HepG2 (cell line): Measurements from ENCODE around the gene SPN. TPM values are rescaled to one million over a fixed set of nuclear protein-coding genes. Genes with fewer than 3 reads are reported as not detected.
A peak's percentile ranks its signal among the peaks of the same experiment; 100 is the strongest.
"Not testable (repeated sequence)": the region's sequence is repeated elsewhere in the genome, so short reads cannot be mapped to it uniquely, and the experiment has no call there.

Experiments used
- ATAC-seq: fragments of 200-7000 bp; cut with Tn5 transposase; 3 replicates; pipeline ENCODE4 v1.9.1; 2020; ENCODE audit warnings: mild to moderate bottlenecking, moderate library complexity
- BruUV-seq: library from RNA; stranded (reverse); fragments of 400-500 nt; replicated peaks from 2 replicates; lab custom pipeline; 2021; lab: Mats Ljungman, UMichigan
- CTCF ChIA-PET: fragments of 300-600 bp; formaldehyde crosslinking; extraction: SDS; loops from one replicate; lab custom pipeline; 2021; ENCODE audit warnings: low total read pairs, inconsistent platforms, low intra/inter-chr PET ratio; lab: Yijun Ruan, JAX
- POLR2A ChIA-PET: fragments of 350-600 bp; sonication (Branson Sonifier 250); formaldehyde crosslinking; loops from one replicate; lab custom pipeline; 2020; ENCODE audit warnings: antibody characterized with exemption, inconsistent platforms; lab: Yijun Ruan, JAX
- DNase-seq: peaks from one replicate; pipeline ENCODE4 v3.0.0-alpha.2; 2015; ENCODE audit warnings: low spot score
- FAIRE-seq: peaks from 3 replicates; lab custom pipeline; 2011; peaks lifted over from hg19 to GRCh38; lab: Jason Lieb, UNC
- H2AFZ ChIP-seq: one replicate; pipeline ENCODE4 v1.6.1; 2011; ENCODE audit warnings: low read length, inconsistent platforms
- H3K27ac ChIP-seq: fragments of 300-600 bp; 3 replicates; pipeline ENCODE4 v1.8.0; 2011; ENCODE audit warnings: mixed run types, mild to moderate bottlenecking, mixed read lengths, low read length, inconsistent platforms; ENCODE audit not compliant: insufficient read depth; ENCODE audit errors: extremely low read length
- H3K27me3 ChIP-seq, 2 experiments: fragments of 200-600 bp in 1 of 2; 2 replicates in 1 of 2; 3 replicates in 1 of 2; pipeline versions ENCODE4 v1.6.0 to v1.8.0; 2011; ENCODE audit warnings: low read length in 2 of 2, mild to moderate bottlenecking in 2 of 2, moderate library complexity in 2 of 2, inconsistent platforms in 1 of 2; ENCODE audit not compliant: insufficient read depth in 2 of 2, control insufficient read depth in 1 of 2
- H3K36me3 ChIP-seq, 2 experiments: fragments of 200-600 bp in 1 of 2; replicated peaks in 1 of 2; 2 replicates in 1 of 2; 3 replicates in 1 of 2; pipeline versions ENCODE4 v1.5.1 to v1.8.0; 2011; ENCODE audit warnings: low read length in 2 of 2, inconsistent platforms in 1 of 2; ENCODE audit not compliant: insufficient read depth in 2 of 2, control insufficient read depth in 1 of 2
- H3K4me1 ChIP-seq: 2 replicates; pipeline ENCODE4 v1.5.1; 2012; ENCODE audit warnings: low read length, inconsistent platforms; ENCODE audit not compliant: insufficient read depth
- H3K4me2 ChIP-seq: 2 replicates; pipeline ENCODE4 v1.6.0; 2011; ENCODE audit warnings: low read depth, low read length, inconsistent platforms
- H3K4me3 ChIP-seq, 3 experiments: fragments of 200-600 bp in 1 of 3; sonication (generic), shearing (Covaris generic) in 1 of 3; replicated peaks in 1 of 3; 2 replicates each; pipeline ENCODE4 v1.5.1; 2011 to 2016; ENCODE audit warnings: low read length in 3 of 3, inconsistent platforms in 2 of 3, low read depth in 2 of 3, mild to moderate bottlenecking in 2 of 3, control low read depth in 1 of 3, mixed read lengths in 1 of 3; ENCODE audit not compliant: insufficient read depth in 1 of 3
- H3K79me2 ChIP-seq: one replicate; pipeline ENCODE4 v1.6.1; 2011; ENCODE audit warnings: low read length, inconsistent platforms; ENCODE audit not compliant: insufficient read depth
- H3K9ac ChIP-seq: 2 replicates; pipeline ENCODE4 v1.6.0; 2011; ENCODE audit warnings: mild to moderate bottlenecking, low read depth, low read length, inconsistent platforms; ENCODE audit not compliant: insufficient read depth
- H3K9me3 ChIP-seq: 2 replicates; pipeline ENCODE4 v1.5.1; 2012; ENCODE audit warnings: mild to moderate bottlenecking, low read length
- H4K20me1 ChIP-seq: 2 replicates; pipeline ENCODE4 v1.6.0; 2011; ENCODE audit warnings: inconsistent platforms, mild to moderate bottlenecking, low read length, moderate library complexity; ENCODE audit not compliant: insufficient read depth
- ARHGAP35 ChIP-seq: sonication (generic); formaldehyde crosslinking; IDR thresholded peaks from 2 replicates; pipeline ENCODE4 v1.9.0; 2022; ENCODE audit warnings: mild to moderate bottlenecking, inconsistent platforms, moderate library complexity, missing genetic modification reagents, borderline replicate concordance
- DRAP1 ChIP-seq: IDR thresholded peaks from 2 replicates; pipeline ENCODE4 v1.6.1; 2016; ENCODE audit warnings: missing genetic modification reagents, missing compliant biosample characterization
- FOXP1 ChIP-seq, 2 experiments: fragments of 450-650 bp in 1 of 2; IDR thresholded peaks; 2 replicates each; pipeline ENCODE4 v1.6.1; 2017 to 2018; ENCODE audit warnings: antibody characterized with exemption in 1 of 2
- HNF1A ChIP-seq, 2 experiments: sonication (generic) in 1 of 2; formaldehyde crosslinking in 1 of 2; IDR thresholded peaks; 2 replicates each; pipeline versions ENCODE4 v1.4.0 to v1.6.1; 2016 to 2020; ENCODE audit warnings: borderline replicate concordance in 1 of 2, low read depth in 1 of 2, mild to moderate bottlenecking in 1 of 2, missing genetic modification reagents in 1 of 2
- HNRNPL ChIP-seq: fragments of 200-400 bp; formaldehyde crosslinking; IDR thresholded peaks from 2 replicates; pipeline ENCODE4 v1.6.1; 2017; ENCODE audit warnings: mild to moderate bottlenecking, low read depth, low read length
- KLF12 ChIP-seq: sonication (generic); formaldehyde crosslinking; IDR thresholded peaks from 2 replicates; pipeline ENCODE4 v1.4.0; 2020; ENCODE audit warnings: missing genetic modification reagents, borderline replicate concordance
- NCOA1 ChIP-seq: sonication (generic); formaldehyde crosslinking; IDR thresholded peaks from 2 replicates; pipeline ENCODE4 v1.9.0; 2021; ENCODE audit warnings: missing genetic modification reagents
- NCOR1 ChIP-seq: fragments of 200-600 bp; sonication (generic); IDR thresholded peaks from 2 replicates; pipeline ENCODE4 v1.7.0; 2017; ENCODE audit warnings: antibody characterized with exemption, low read length, borderline replicate concordance
- NR2F1 ChIP-seq, 2 experiments: fragments of 450-650 bp in 1 of 2; formaldehyde crosslinking in 1 of 2; IDR thresholded peaks; 2 replicates each; pipeline versions ENCODE4 v1.5.0 to v1.6.1; 2016 to 2020; ENCODE audit warnings: mild to moderate bottlenecking in 1 of 2, missing compliant biosample characterization in 1 of 2, missing genetic modification reagents in 1 of 2, moderate library complexity in 1 of 2
- SALL1 ChIP-seq: sonication (generic); formaldehyde crosslinking; IDR thresholded peaks from 2 replicates; pipeline ENCODE4 v1.8.0; 2022; ENCODE audit warnings: mild to moderate bottlenecking, missing genetic modification reagents
- SKI ChIP-seq: fragments of 450-650 bp; IDR thresholded peaks from one replicate; pipeline ENCODE4 v1.6.1; 2018; ENCODE audit warnings: mild to moderate bottlenecking; ENCODE audit not compliant: partially characterized antibody
- UBTF ChIP-seq: sonication (generic); formaldehyde crosslinking; IDR thresholded peaks from 2 replicates; pipeline ENCODE4 v1.4.0; 2020; ENCODE audit warnings: mild to moderate bottlenecking, missing genetic modification reagents
- YY1 ChIP-seq: IDR thresholded peaks from 2 replicates; pipeline ENCODE4 v1.6.1; 2011; ENCODE audit warnings: low read length, low read depth, moderate library complexity, mild to moderate bottlenecking; ENCODE audit not compliant: insufficient read depth, insufficient replicate concordance
- ZNF264 ChIP-seq: sonication (generic); formaldehyde crosslinking; IDR thresholded peaks from 2 replicates; pipeline ENCODE4 v1.4.0; 2020; ENCODE audit warnings: missing genetic modification reagents
- ZSCAN25 ChIP-seq: sonication (generic); formaldehyde crosslinking; IDR thresholded peaks from 2 replicates; pipeline ENCODE4 v1.8.0; 2022; ENCODE audit warnings: mild to moderate bottlenecking, missing genetic modification reagents
- ZSCAN29 ChIP-seq: sonication (generic); formaldehyde crosslinking; conservative IDR thresholded peaks from 2 replicates; pipeline ENCODE4 v1.4.0; 2020; ENCODE audit warnings: mild to moderate bottlenecking, missing genetic modification reagents
- WGBS: methylation state at CpG from one replicate; pipeline ENCODE4 v1.1.6; 2017; ENCODE audit warnings: low lambda C conversion rate; 5-methylcytosine and 5-hydroxymethylcytosine counted together
- in situ Hi-C: cut with HindIII; loops from 2 replicates; pipeline ENCODE4 v1.10.0; 2017; ENCODE audit warnings: low pct_unique_long_range_greater_than_20kb; ENCODE audit not compliant: extremely low pct_ligation_motif_present
- intact Hi-C: fragments of 100-400 bp; cut with micrococcal nuclease; formaldehyde crosslinking; loops from one replicate; pipeline ENCODE4 v1.10.0; 2022; ENCODE audit not compliant: unreplicated experiment
- polyA plus RNA-seq, 8 experiments: library from polyadenylated mRNA; depleted of rRNA in 3 of 8; stranded (reverse) in 7 of 8; unstranded in 1 of 8; fragments of >200 nt; fragmentation: Illumina TruSeq in 4 of 8; extraction: Trizol in 4 of 8; gene quantifications; 2 replicates each; pipeline versions ENCODE4 v1.2.1 to v1.2.3, GENCODE V29; 2011 to 2016; ENCODE audit warnings: low read depth in 4 of 8, missing spikeins in 1 of 8, mixed read lengths in 1 of 8; ENCODE audit not compliant: insufficient read depth in 1 of 8
- total RNA-seq, 5 experiments: library from RNA; depleted of rRNA; stranded (reverse); fragments of >200 nt; fragmentation: Illumina TruSeq; extraction: Trizol; gene quantifications; 2 replicates each; pipeline ENCODE4 v1.2.3, GENCODE V29; 2016; ENCODE audit warnings: low read depth in 1 of 5

SPN gene
- total and polyA plus RNA-seq, 2 of the 13 experiments (the other 11 are each of a cell fraction or from before 2014, with no cell fraction given): 0.22 to 1.6 TPM

- POLR2A ChIA-PET: interaction anchor here (1.7 to 2.1 kb wide), 2 partner anchors 11 to 64 kb away, joined by 5 read pairs; partner anchors contain the start of gene QPRT
- FAIRE-seq: peak; percentile 64
- Histone ChIP-seq H3K4me2 (peak overlapping the region; percentile 88), H3K4me1 (peaks cover 18% of the 10 kb centered on the region), H3K27ac (peak overlapping the region; percentile 74), H3K4me3 (peak overlapping the region in 2 of 3 experiments; percentile 46 to 65; a peak in 5 of 6 replicates), H3K9ac (peak overlapping the region; percentile 48)
- 0% methylated on average over 10 of the region's 22 CpGs for WGBS
- H3K79me2 ChIP-seq; H3K36me3 ChIP-seq; H2AFZ ChIP-seq; H4K20me1 ChIP-seq; in situ Hi-C loops; H3K27me3 ChIP-seq; intact Hi-C loops; H3K9me3 ChIP-seq; BruUV-seq; CTCF ChIA-PET; TF ChIP-seq FOXP1 (IDR thresholded peaks at IDR 0.05); HNF1A (IDR thresholded peaks at IDR 0.05; ENCODE audit: low read depth): not testable (repeated sequence)
- DNase-seq: peak; percentile 97
- peak; percentile 91 for ATAC-seq
- TF ChIP-seq ZNF264 (CRISPR knock-in tag): peak; percentile 79; the same call in 1 of the 2 replicates
- TF ChIP-seq FOXP1 (CRISPR knock-in tag; IDR thresholded peaks at IDR 0.05): 0 out of 2 replicates have a peak, but pooled peaks have one; percentile 35
- 0 out of 2 replicates have a peak, but pooled peaks have one; percentile 33 for TF ChIP-seq KLF12 (CRISPR knock-in tag)
- peak; percentile 91 for TF ChIP-seq ZSCAN25 (CRISPR knock-in tag)
- TF ChIP-seq SALL1: peak; percentile 73
- TF ChIP-seq ARHGAP35: peak; percentile 71; the same call in 1 of the 2 replicates
- 0 out of 2 replicates have a peak, but pooled peaks have one; percentile 35 for TF ChIP-seq ZSCAN29 (CRISPR knock-in tag)
- peak; percentile 50 for TF ChIP-seq YY1
- TF ChIP-seq HNF1A (CRISPR knock-in tag; IDR thresholded peaks at IDR 0.05; ENCODE audit: borderline replicate concordance): peak; percentile 50; the same call in 1 of the 2 replicates
- TF ChIP-seq HNRNPL: 0 out of 2 replicates have a peak, but pooled peaks have one; percentile 73
- TF ChIP-seq UBTF (CRISPR knock-in tag): peak; percentile 76
- TF ChIP-seq SKI: peak; percentile 62
- TF ChIP-seq DRAP1 (CRISPR knock-in tag): peak; percentile 79
- TF ChIP-seq NCOR1: peak; percentile 30; the same call in 1 of the 2 replicates
- TF ChIP-seq NCOA1: 0 out of 2 replicates have a peak, but pooled peaks have one; percentile 59
- peak; percentile 16 to 46; a peak in 2 of 4 replicates for TF ChIP-seq NR2F1 (CRISPR knock-in tag; IDR thresholded peaks at IDR 0.05)
These were observed 48.2 kb upstream of the SPN start for GRCh38 chr16:29614691-29615314.
